Panc1 (cell line): Measurements from ENCODE around the gene PHC1.

Experiments
- CTCF ChIP-seq: fragments of 450-650 bp; IDR thresholded peaks from 2 replicates; pipeline ENCODE4 v1.5.1; 2017; ENCODE audit warnings: mild to moderate bottlenecking
- POLR2AphosphoS5 ChIP-seq: IDR thresholded peaks from 2 replicates; pipeline ENCODE4 v1.6.1; 2012; ENCODE audit warnings: mild to moderate bottlenecking, low read depth, low read length, moderate library complexity
- SIN3A ChIP-seq: IDR thresholded peaks from 2 replicates; pipeline ENCODE4 v1.6.1; 2012; ENCODE audit warnings: low read depth, mild to moderate bottlenecking, low read length, moderate library complexity, borderline replicate concordance; ENCODE audit not compliant: insufficient read depth

- no peak for TF ChIP-seq CTCF
- no peak for TF ChIP-seq POLR2AphosphoS5
- TF ChIP-seq SIN3A = no peak
Measured at GRCh38 chr12:8876887-8877286, 37.4 kb upstream of the PHC1 start.
